GM12865 (cell line): Measurements from ENCODE around the gene PTCD3.

ENCODE experiments used
- DNase-seq: peaks from one replicate; pipeline ENCODE4 v3.0.0; 2010; ENCODE audit warnings: low read depth
- H3K4me3 ChIP-seq: 2 replicates; pipeline ENCODE4 v1.5.1; 2011; ENCODE audit warnings: mild to moderate bottlenecking, low read depth, low read length, control low read depth
- CTCF ChIP-seq: IDR thresholded peaks from 2 replicates; pipeline ENCODE4 v1.5.1; 2011; ENCODE audit warnings: low read length, control low read depth, low read depth, inconsistent platforms; ENCODE audit not compliant: insufficient read depth; ENCODE audit errors: missing control alignments

Gene PTCD3

GRCh38 chr2:86142436-86143257 lies 36.6 kb downstream of the PTCD3 start:
- H3K4me3 ChIP-seq: no peak overlapping the region
- TF ChIP-seq CTCF: no peak
- DNase-seq: no peak

GRCh38 chr2:86143307-86143706 lies 37.3 kb downstream of the PTCD3 start:
- no peak overlapping the region for H3K4me3 ChIP-seq
- TF ChIP-seq CTCF: no peak
- no peak for DNase-seq

- TF ChIP-seq CTCF: no peak
- DNase-seq: no peak
- no peak overlapping the region for H3K4me3 ChIP-seq
Observed at GRCh38 chr2:86143926-86144685, 38.1 kb downstream of the PTCD3 start.

- no peak for TF ChIP-seq CTCF
- H3K4me3 ChIP-seq: no peak overlapping the region
- no peak for DNase-seq
Observed at GRCh38 chr2:86147793-86148192, 41.8 kb downstream of the PTCD3 start.

- no peak overlapping the region for H3K4me3 ChIP-seq
- DNase-seq: no peak
- no peak for TF ChIP-seq CTCF
Observed at GRCh38 chr2:86150502-86150901, 44.5 kb downstream of the PTCD3 start.

- no peak for TF ChIP-seq CTCF
- no peak for DNase-seq
- no peak overlapping the region for H3K4me3 ChIP-seq
Observed at GRCh38 chr2:86157009-86157556, 51.0 kb downstream of the PTCD3 start.
